Dermis blood vessel endothelial cell (primary cell): Measurements from ENCODE around the gene CDKN1B. TPM values are rescaled to one million over a fixed set of nuclear protein-coding genes. Genes with fewer than 3 reads are reported as not detected.
A peak's percentile ranks its signal among the peaks of the same experiment; 100 is the strongest.
"Not testable (repeated sequence)": the region's sequence is repeated elsewhere in the genome, so short reads cannot be mapped to it uniquely, and the experiment has no call there.

Source experiments
- DNase-seq: peaks from one replicate; pipeline ENCODE4 v3.0.0; 2010
- total RNA-seq: library from RNA; depleted of rRNA; stranded (reverse); fragments of >200 nt; gene quantifications from 2 replicates; pipeline ENCODE4 v1.2.3, GENCODE V29; 2014

Gene CDKN1B
- total RNA-seq, 1 donor from 2014 or later, result 75.4 TPM

DNA sequence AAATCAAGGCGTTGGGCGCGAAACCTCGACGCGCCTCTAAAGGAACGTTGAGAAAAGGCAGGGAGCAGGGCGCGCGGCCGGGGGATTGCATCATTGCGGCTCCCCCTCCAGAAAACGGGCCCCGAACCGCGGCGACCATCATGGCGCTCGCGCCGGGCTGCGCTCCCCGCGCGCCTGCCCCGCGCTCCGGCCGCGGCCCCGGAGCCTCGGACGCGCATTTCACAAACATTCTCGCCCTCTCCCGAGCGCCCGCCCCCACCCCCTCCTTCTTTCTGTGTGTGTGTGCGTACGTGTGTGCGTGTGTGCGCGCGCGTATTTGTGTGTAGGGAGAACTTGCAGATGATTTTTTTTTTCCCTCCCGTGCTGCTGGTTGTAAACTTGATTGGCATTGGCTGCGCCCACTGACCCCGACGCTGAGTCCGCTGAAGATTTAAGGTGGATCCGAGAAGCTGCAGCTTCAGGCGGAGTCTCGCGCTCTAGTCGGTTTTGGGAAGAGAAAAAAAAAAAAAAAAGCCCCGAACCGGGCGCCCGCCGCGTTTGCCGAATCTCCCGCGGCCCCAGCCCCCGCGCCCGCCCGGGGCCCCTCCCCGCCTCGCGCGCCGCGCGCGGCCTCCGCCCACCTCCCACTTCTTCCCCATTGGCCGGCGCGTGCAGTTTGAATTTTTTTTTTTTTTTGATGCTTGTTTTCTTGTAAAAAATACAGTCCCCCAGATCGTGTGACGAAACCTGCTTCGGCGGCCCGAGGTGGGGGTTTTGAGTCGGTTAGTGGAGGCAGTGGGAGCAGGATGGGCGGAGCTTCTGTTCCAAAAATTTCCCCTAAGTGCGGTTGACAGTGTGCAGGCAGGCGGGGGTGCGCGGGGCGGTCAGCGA lies 8.2 kb downstream of the CDKN1B start:
- peak; percentile 99 for DNase-seq

DNA sequence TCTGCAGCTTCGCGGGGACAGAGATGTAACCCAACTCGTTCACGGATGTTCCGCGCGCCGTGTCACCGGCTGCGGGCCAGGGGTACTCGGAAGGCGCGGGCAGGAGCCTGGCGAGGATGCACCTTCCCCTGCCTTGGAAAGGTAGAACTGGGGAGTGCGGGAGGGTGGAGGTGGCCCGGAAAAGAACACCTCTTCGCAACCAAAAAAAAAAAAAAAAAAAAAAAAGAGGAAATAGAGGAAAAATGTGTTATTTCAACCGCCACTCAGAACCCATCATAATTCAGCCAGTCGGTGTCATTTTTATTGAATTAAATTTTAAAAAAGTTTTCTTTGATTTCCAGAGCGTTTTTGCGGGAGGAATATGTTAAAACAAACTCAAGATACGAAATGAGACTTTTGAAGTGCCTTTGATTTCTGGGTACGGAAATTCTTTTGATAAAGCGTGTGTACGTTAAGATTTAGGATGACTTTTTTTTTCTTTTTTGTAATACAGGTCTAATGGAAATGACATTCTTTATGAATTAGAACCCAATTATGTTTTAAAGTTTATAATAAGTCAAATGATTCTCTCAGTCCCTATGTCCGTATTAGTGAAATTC lies 8.9 kb downstream of the CDKN1B start:
- no peak for DNase-seq

DNA sequence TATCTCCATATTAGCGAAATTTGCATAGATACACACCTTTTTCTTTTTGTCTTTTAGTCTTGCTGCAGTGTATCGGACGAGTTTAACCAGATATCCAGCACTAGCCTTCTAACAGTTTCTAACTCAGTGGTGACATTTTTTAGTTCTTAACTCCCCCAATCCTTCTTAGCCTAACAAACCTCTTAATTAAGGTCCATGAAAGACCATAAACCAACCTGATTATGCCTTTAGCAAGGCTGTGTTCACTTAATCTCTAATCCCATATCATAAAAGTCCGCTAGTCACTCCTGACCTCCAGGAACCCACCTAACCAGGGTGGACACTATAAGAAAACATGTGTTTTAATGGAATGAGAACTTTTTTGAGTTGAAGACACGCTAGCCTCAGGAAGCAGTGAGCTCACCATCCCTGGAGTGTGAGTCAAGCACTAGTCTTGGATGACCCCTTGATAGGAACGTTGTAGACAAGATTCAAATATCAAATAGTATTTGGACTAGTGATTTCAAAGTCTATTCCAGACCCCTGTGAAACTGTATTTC lies 9.5 kb downstream of the CDKN1B start:
- DNase-seq, result peak; percentile 85

DNA sequence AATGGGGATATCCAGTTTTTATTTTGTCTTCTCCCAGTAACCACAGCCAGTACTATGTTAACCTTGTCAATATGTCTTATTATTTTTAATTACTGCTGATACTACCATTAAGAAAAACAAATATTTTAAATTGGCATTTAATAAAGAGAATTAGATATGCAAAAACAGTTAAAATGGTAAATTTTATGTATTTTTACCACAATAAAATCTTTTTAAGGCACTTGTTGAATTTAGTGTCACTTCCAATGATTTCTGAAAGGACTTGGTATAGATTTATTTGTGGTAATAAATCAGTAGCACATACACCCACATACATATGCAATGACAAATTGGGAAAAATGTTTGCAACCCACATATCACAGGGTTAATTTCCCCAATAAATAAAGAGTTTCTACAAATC lies 14.0 kb downstream of the CDKN1B start:
- no peak for DNase-seq

DNA sequence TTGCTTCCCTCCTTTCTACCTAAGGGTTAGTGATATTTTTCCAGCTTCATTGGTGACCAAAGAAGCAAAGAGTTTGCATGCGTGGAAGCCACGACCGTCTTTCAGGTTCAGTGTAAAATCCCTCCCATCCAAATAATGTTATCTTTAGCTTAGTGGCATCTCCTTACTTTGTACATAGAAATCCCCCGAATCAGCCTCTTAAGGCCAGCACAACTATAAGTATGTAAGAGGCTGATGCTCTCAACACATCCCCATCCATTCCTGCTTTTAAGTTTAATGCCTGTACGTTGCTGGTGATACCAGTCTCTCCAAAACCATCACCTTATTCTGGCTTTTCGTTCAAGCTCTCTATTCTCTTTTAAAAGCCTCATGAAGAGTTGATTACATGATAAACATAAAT lies 14.6 kb downstream of the CDKN1B start:
- DNase-seq, result no peak

DNA sequence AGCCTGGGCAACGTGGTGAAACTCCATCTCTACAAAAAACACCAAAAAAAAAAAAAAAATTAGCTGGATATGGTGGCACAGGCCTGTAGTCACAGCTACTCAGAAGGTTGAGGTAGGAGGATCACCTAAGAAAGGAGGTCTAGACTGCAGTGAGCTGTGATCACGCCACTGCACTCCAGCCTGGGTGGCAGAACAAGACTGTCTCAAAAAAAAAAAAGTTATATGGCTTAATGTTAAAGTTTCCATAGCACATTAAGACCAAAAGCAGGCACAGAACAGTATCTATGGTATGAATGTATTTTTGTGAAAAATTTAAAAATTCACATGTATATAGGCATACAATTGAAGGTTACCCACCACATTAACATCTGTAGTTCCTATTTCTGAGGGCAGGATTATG lies 15.9 kb downstream of the CDKN1B start:
- no peak for DNase-seq

DNA sequence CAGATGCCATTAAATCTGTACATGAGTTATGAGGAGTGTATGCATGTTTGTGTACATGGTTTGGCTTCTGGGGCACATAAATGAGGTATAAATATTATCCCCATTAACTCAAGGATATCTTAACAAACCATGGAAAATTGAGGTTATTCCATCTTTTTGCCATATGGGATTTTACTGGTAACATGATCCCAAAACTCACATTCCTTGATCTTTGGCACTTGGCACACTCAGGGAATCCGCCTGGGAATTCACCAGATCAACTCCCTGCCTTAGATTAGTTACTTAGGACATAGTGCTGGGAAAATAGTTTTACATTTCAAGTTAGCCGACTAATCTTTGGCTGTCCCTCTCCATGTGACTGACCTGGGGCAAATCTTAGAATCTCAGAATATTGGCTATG lies 16.9 kb downstream of the CDKN1B start:
- no peak for DNase-seq

DNA sequence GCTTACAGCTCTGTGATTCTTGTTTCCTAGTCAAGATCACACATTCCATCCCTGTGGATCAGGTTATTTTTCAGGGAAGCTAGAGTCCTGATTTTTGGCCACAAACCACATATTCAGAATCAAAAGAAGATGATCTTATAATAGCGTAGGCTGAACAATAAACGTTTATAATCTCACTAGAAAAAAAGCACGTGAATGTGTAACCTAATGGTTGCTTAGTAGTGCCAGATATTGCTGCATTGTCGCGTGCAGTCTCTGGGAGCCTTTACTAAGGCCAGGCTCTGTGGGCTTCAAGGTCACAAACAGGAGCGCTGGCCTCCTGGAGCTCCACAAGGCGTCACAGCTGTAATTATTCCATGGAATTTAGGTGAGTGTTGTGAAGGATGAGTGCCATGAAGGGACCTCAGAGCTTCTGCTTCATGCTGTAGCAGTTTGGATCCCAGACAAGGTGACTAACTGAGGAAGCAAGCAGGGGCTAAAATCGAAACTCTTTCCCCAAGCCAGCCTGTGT lies 17.4 kb downstream of the CDKN1B start:
- DNase-seq, result no peak

DNA sequence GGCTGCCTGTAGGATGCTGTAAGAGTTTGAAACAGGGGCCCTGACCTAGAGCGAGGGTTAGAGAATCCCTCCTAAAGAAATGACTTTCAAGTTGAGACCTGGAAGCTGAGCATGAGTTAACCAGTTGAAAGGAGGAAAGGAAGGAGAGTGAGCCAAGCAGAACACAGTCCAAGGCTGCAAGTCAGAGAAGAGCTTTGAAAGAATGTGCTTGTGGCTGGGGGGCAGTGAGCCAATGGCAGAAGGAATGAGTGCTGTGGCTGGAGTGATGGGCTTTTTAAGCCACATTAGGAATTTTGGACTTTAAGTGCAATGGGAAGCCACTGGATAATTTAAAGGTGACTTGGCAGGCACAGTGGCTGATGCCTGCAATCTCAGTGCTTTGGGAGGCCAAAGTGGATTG lies 18.1 kb downstream of the CDKN1B start:
- DNase-seq, result no peak

DNA sequence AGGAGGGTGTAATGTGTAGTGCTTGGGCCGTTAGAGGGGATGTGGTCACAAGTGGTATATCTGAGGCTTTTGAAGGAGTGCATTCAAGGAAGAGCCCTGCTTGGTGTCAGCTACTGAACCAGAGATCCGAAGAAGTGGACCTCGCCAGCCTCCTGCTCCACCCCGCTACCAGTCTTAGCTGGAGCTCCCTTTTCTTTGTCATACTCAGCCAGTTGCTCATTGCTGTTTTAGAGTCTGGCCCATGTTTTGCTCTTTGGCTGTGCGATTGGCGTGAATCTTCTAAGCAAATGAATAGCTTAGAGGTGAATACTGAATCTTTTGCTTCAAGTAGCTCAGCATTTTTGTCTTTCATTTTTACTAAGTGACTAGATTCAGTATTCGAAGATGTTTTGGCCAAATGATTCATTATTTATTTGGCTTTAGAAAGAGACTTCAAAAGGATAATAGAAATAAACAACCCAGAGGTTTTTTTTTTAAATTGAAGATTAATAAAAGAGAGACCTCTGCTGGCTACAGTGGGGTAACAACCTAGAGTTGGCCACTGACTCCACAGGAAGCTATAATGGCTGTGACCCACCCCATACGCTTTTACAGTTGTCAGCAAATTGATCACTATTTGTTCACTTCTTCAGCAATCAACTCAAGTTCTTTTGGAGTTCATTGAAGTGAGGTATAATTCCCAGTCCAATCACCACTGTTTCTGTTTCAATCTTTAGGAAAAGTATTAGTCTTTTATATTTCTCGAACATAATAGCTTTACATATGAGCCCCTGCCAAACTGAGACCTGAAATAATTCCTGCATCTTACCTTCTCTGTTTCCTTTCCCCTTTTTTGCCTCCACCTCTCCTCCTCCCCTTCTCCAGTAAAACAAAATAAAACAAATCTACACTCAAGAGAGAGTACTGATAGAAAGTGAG lies 19.9 kb downstream of the CDKN1B start:
- peak; percentile 75 for DNase-seq

DNA sequence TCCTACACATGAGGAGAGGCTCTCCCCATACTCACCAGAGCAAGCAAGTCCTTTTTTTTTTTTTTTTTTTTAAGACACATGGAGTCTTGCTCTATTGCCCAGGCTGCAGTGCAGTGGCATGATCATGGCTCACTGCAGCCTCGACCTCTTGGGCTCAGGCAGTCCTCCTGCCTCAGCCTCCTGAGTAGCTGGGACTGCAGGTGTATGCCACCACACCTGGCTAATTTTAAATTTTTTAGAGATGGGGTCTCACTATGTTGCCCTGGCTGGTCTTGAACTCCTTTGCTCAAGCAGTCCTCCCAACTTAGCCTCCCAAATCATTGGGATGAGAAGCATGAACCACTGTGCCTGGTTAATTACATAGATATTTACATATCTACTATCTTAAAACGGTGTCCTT lies 21.0 kb downstream of the CDKN1B start:
- DNase-seq, result not testable (repeated sequence)

DNA sequence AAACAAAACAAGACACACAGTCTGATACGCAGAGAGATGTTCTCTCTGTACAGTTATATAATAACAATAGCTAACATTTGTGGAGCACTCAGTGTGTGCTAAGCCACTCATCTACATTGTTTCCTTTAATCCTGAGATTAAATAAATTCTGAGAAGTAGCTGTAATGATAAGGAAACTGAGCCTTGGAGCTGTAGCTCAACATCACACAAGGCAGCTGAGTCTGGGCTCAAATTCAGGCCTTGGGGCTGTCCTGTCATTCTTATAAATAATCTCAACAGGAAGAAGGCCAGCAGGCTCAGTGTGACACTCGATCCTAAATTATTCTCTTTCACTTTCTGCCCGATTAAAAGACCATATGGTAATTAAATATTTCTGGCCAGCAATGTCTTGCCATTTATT lies 24.5 kb downstream of the CDKN1B start:
- DNase-seq, result no peak

DNA sequence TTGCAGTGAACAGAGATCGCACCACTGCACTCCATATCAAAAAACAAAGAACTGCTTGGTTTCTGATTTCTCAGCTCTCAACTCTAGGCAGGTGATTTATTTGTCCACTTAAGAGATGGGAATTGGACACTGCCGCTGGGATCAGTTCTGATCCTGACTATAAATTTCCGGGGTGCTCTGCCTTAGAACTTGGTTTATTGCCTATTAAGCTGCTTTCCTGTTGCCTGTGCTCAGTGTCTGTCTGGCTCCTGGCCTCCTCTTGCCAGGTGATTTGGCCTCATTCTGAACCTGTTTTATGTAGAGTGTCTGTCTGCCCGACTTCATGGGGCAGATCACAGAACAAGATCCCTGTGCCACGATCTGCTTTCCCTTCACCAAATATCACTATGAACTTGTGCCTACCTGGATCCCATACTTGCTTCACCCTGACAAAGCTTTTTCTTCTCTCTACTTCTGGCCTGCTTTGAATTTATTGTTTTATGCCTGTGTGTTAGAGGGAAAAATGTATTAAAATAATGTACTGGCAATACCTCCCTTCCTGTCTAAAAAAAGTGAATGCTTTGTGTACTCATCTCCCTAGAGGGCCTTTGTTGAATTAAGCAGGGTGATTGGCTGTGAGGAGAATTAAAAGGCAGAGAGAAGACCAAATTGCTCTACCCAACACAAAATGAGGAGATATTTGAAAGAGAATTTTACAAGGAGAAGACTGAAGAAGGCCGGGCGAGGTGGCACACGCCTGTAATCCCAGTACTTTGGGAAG lies 27.6 kb downstream of the CDKN1B start:
- no peak for DNase-seq

DNA sequence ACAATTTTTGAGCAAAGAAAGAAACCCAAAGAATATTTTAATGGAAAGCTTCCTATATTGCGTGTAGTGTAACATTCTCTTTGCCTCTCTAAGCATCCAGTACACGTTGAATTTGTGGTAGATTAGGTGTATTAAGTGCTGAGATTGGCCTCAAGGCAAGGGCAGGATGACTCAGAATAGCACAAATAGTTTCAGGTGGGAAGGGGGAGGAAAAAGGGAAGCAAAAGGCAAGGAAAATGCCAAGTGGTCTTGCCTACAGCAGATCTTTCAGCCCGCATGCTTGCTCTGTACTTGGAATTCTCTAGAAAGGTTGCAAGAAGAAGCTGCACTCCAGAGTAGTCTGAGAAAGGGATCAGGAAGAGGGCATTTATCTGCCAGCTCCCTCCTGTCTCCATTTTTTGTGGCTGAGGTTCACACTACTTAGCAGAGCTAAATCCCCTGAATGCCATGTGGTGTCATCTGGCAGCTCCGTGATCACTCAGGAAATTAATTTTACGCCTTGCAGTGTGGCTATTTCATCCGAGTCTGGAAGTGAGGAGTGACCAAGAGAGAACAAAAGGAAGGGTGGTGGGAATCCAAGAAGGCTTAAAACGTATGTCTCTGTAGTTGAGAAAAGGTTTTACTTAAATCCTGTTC lies 28.5 kb downstream of the CDKN1B start:
- DNase-seq, result no peak

DNA sequence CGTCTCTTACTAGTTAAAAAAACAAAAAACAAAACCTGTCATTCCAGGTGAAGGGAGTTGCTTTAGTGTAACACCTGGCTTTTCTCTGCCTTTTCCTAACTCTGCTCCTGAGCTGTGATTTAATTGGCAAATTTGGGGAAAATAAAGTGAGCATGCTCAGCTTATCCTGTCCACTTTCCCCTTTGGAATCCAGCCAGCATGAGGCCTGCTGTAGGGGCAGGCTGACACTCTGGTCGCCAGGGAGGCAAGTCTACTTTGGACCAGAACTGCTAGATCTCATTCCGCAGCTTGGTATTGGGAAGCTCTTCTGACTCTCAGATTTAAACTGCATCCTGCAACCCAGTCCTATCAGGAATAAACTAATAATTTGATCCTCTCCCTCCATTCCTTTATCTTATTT lies 30.1 kb downstream of the CDKN1B start:
- DNase-seq, result no peak

DNA sequence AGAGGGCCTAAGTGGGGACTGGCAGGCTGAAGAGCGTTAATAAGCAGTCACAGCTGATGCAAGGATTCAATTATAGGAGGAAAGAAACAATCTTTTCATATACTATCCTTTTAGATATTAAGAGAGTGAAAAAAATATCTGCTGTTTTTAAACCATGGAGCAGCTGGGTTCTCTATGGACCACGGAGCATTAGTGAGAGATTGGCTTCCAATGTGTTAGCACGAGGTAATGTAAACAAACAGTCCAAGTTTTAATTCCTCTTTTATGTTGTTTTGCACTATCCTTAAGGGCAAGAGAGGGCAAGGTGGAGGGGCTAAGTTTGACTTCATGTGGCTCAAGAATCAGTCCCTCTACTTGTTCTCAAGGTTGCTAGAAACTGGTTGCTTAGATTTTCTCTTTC lies 30.9 kb downstream of the CDKN1B start:
- DNase-seq, result no peak

DNA sequence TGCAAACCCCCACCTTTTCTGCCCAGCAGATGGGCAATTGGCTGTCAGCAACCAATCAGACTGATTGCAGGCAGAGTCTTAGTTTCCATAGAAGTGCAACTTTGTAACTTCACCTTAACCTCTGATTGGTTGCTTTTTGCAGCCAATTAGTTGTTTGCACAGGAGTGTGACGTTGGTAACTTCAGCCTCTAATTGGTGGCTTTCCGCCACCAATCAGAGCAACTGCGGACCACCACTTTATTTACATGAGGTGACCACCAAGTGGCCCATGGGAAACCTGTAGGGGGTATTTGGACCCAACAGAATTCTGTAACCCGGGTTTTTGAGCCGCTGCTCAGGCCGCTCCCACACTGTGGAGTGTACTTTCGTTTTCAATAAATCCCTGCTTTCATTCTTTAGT lies 32.3 kb downstream of the CDKN1B start:
- DNase-seq, result no peak

DNA sequence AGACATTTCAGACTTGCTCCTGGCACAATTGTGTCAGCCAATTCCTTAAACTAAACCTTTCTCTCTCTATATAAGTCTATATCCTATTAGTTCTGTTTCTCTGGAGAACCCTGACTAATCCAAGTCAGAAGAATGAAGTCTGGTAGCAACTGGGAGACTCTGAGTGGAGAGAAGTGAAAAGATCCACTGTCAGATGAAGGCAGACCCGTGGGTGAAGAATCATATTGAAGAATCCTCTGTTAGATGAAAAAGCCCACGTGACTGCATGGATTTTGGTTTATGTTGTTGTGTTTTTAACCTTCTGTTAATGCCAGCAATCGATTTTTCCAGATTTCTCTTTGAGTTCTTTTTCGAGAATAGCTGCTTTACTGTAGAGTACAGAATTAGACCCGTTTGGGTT lies 38.8 kb downstream of the CDKN1B start:
- DNase-seq, result no peak

DNA sequence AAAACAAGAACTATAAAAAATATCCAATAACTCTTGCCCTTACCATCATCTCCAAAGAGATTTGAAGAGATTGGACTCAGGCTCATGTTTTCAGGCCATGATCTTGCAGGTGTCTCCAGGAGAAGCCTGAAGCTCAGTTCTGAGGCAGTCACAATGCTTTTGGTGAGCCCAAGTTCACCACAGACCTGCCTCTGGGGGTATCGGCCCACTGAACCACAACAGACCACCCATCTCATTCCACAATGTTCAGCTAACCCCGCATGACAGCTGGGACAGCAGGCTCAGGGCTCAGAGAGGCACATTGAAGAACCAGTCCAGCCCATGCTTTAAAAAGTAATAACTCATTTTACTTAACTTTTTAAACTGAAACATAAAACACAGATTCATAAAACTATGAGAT lies 40.0 kb downstream of the CDKN1B start:
- DNase-seq, result no peak

DNA sequence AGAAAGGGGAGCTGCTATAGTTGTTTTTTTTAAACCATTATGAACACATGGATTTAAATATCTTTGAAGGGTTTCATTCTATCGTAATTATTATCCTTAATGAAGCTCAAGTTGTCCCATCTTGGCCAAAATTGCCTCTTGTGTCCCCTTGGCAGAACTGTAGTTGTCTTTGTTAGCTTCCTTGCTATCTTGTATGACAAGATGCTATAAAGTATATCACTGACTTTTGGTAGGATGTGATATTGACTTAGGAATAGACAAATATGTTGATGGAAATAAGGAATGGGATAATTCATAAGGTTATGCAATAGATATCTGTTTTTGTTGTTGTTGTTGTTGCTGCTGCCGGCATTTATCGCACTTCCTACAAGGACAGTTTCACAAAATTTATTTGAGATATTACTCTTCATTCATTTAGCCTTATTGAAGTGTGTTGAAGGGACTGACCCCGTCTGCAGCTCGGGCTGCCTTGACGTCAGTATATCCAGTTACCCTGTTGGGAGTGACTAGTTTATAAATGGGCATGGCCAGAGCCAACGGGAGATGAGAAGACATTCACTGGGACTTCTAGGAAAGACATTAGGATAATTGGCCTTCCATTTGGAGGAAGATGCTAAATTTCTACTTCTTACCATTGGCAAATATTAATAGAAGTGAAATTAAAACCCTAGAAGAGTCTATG lies 42.2 kb downstream of the CDKN1B start:
- DNase-seq, result no peak

DNA sequence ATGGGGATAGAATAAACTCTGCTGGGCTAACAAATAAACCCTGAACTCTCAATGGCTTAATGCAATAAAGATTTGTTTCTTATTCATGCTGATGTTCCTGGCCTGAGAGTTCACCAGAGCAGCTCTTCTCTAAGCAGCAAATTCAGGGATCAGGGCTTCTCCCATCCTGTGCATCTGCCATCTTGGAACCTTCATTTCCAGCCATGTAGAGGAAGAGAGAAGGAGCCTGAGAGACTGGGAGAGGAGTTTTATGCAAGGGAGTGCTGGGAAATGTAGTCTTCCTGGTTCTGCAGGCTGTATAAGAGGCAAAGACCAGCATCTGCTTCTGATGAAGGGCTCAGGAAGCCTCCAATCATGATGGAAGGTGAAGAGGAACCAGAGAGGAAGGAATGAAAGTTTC lies 47.7 kb downstream of the CDKN1B start:
- DNase-seq, result no peak
